ENCODE results near the gene NAXD.
"Not testable (repeated sequence)": the region's sequence is repeated elsewhere in the genome, so short reads cannot be mapped to it uniquely, and the experiment has no call there.

The NAXD gene

GRCh38 chr13:110628952-110629701 is 13.8 kb downstream of the NAXD start:
- no peak for DNase-seq

GRCh38 chr13:110629735-110630134 is 14.4 kb downstream of the NAXD start:
- DNase-seq = no peak

GRCh38 chr13:110630566-110631119 is 15.3 kb downstream of the NAXD start:
- DNase-seq = no peak

- not testable (repeated sequence) for DNase-seq
Measured at GRCh38 chr13:110632255-110632654, 16.9 kb downstream of the NAXD start.

DNA sequence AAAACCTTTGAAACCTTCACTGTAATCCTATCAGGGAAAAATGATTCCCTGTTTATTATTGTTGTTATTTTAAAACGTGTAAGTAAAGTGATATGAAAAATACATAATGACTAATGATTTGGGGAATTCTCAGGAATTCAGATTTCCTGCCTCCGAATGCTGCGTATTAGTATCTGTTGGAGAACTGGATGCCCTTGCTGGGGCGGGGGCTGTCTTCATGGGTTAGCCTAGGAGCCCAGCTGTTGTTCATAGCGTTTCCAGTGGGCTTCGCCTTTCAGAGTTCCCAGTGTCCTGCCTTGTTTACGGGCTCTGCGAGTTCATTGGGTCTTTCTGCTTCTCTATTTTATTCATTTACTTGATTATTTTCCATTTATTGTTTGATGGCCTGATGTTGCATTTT is 18.4 kb downstream of the NAXD start:
- no peak for DNase-seq

- peak; percentile 90 for DNase-seq
Measured at GRCh38 chr13:110634558-110634957, 19.2 kb downstream of the NAXD start.

DNA sequence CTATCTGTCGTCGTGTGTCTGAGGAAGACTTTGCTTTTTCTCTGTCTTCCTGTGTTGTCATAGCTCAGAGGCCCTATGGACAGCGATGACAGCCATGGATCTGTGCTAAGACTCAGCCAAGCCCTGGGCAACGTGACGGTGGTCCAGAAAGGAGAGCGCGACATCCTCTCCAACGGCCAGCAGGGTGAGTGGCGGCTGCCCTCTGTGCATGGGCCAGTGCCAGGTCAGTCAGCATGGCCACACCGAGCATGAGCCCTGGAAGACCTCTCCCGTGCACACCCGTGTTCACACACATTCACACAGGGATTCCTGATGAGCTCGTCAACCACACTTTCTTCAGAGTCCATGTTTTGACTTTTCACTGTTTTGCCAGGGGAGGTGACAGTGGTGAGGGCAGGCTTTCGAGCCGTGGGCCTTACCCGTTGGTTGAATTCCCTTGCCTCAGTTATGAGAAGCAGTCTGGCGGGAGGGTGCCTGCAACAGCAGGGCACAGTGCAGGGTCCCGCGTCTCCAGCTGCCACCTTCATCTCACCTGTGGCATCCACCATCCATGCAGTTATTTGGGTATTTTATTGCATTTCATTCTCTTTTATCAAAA is 20.2 kb downstream of the NAXD start:
- DNase-seq = no peak

- DNase-seq = no peak
Measured at GRCh38 chr13:110636053-110636475, 20.7 kb downstream of the NAXD start.

DNA sequence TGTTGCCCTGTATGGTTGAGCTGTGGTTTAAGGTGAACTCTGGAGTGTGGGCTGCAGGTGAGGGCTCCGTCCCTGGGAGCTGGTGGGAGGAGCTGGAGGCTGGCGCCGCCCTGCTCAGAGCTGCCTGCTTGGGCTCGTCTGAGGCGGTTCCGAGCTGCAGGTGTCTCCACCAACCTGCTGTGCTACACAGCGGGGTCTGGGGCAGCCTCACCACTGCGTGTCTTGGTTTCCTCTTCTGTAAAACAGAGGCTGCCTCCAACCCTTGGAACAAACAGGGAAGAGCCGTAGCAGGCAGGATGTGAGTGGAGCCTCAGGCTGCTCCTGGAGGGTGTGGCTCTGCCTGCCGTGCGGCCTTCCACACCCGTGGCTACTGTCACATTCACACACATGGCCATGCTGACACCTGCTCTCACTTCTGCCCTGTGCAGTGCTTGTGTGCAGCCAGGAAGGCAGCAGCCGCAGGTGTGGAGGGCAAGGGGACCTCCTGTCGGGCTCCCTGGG is 21.4 kb downstream of the NAXD start:
- DNase-seq = no peak

DNA sequence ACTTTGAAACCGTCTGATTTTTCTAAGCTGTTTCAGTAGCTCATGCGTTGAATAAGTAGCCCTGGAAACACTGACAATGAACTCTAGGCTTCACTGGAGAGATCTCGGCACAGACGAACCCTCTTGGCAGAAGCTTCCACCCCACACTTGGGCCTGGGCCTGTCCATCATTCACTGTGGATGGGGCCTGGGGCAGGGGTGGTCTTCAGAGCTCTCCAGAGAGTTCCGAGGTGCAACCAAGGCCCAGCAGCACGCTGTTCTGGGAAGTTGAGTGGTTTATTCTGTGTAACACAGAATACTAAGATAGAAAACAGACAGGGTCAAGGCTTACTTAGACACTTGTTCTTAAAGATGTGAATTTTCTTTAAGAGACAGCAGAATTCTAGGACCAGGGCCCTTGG is 21.9 kb downstream of the NAXD start:
- DNase-seq = no peak

DNA sequence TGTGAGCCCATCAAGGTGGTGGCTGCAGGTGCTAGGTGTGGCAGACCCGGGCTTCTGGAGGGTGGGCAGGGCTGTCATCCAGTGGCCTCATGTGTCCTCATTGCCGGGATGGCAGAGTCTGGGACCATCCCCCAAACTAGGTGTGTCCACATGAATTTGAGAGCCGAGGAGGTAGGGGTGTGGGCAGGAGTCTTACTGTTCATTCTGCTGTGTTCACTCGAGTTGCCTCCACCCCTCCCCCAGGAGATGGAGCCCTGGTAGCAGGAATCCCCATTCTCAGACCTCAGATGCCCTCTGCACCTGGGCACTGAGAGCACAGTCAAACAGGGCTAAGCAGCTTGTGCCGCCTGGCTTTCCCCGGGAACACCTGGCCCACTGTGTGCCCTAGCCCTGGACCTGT is 22.4 kb downstream of the NAXD start:
- DNase-seq = no peak

GRCh38 chr13:110638257-110638656 is 22.9 kb downstream of the NAXD start:
- no peak for DNase-seq

DNA sequence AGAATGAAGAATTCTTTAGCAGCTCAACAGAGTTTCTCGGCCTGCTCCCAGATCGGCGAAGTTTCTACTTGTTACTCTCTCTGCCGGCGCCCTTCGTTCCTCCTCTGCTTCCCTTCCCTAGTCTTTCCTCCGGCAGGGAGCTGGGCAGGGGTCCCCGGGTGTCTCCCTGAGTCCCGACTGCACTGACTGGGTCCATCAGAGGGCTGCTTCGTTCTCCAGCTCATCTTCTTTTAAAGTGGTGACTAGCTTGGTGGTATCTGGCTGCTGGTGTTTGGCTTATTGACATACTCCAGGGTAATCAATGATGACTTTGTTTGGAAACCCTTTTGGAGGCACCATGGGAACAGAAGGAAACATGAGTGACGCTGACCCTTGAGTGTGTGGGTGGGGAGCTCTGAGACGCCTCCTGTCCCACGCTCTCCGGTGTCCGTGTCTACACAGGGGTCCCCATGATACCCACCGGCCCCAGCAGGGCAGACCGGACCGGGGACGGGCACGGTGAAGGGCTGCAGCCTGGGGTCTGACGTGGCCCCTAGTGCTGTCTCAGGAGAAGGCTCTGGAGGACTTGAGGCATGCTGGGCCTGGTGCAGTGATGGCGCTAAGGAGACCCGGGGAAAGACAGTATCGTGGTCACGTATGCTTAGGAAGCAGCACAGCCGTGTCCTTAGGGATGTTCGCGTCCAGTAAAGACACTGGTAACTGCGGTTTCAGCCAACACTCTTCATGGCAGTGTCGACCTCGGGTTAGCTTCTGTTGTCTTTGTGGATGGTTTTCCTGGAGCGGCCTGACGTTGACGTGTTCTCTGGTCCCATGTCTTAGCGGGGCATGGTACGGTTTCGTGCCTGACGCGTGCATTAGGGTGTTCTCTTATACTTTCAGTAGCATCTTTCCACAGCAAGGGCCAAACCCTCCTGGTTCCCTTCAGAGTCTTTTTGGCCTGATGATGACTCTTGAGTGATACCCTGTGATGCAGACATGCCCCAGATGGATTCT is 23.8 kb downstream of the NAXD start:
- DNase-seq = no peak

DNA sequence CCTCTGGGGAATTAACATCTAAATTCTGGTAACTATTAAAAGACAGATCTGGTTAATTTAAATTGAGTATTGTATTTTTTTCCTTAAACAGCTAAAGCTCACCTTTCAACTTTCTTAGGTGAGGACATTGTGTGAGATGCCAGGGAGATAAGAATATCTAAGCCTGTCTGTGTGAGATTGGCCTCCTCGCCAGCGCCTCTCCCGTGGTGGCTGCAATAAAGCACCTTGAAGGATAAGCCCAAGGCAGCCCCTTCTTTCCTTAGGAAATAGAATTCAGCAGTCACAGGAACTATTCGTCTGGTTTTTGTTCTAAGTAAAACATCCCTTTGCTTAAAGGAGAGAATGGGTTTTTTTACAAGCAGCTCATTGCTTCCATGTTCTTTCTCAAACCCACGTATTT is 24.6 kb downstream of the NAXD start:
- DNase-seq = no peak

- no peak for DNase-seq
Measured at GRCh38 chr13:110640591-110641029, 25.3 kb downstream of the NAXD start.

GRCh38 chr13:110641055-110642015 is 26.0 kb downstream of the NAXD start:
- DNase-seq = no peak

DNA sequence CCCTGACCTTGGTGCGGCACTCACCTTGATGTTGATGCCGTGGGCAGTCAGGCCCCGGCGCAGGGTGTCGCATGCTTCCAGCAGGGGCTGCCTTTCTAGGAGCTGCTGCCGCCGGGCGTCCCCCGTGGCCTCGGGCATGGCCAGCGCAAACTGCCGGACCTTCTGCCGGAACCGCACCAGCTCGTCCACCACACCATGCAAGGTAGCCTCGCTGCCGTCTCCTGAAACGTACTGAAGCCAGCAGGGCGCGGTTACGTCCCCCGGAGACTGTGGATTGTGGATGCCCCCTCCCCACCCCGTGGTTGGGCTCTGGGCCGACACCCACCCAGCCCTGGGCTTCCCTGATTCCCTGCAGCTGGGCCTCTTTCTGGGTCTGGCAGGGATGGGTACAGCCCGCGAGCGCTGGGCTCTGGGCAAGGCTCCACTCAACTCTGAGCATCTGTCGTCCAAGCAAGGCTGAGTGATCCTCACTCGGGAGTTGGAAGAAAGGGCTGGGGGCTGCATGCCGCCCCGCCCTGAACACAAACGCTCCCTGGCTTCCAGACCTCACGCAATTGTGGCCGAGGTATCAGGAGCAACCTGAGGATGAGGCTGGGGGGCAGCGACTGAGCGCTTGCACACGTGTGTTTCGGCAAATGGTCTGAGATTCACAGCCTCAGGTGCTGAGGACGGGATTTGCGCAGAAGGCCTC is 27.1 kb downstream of the NAXD start:
- DNase-seq = no peak

DNA sequence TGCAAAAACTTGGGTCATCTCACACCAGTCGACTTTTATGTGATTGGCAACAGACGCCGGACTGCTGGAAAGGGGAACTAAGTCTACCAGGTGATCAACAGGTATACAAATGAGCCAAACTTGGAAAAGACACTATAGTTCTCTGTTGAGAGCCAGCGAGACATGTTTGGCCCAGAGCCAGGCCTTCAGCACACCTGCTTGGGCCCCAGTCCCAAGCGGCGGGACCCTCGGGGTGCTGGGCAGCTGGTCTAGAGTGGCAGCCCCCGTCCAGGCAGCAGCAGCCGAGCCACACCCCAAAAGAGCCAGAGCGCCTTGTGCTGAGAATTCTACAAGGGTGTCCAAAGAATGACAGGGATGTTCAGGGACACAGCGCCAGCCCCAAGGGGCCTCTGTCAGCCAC is 28.0 kb downstream of the NAXD start:
- no peak for DNase-seq

DNA sequence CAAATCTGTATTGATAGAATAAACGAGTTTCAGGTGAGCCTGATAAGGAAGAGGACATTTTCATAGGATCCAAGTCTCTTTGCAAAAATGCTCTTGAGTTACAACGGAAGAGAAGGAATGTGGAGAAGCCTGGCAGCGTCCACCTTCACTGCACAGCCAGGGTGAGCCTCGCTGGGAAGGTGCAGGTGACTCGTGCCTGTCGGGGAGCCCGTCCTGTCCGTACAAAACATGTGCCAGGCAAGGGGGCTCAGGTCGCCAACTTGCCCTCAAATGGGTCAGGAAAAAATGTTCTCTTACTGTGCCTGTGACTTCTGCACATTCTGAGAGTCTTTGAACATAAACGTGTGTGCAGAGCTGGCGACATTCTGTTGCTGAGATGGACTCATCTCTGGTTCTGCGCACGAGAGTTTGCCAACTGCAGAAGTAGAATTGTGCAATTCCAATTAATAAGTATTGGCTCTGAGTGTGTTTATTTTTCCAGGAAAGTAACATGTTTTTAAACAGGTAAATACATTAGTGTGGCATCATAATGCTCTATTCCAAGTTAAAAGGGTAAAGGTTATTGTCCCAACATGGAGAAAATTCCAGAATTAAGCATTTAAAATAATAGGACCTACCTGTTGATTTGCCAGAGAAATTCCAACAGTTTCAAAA is 28.6 kb downstream of the NAXD start:
- no peak for DNase-seq

DNA sequence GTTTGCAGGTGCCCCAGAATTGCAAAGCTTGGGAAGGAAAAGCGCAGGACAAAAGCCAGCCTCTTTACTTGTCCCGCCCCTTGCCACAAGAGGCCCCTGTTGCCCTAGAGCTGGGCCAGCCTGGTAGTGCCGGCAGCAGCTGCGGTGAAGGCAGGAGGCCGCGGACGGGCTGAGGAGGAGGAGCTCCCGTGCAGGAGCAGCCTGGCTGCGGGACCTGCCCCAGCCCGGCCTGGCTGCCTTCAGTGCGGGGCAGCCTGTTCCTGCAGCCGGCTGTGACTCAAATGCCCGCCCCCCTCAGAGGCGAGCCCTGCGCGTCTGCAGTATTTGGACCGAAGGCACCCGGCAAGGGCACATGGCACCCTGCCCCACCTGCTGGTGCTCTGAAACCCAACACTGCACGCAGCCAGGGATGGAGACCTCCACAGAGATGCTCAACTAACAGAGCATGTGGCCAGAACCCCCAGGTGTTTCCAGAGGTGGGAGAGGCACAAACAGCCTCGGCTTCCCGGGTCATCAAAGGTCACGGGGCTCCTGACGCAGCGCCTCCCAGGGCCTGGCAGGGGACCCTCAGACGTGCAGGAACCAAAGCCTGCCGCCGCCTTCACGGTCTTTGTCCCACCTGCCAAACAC is 29.7 kb downstream of the NAXD start:
- DNase-seq = peak; percentile 28

All from EL (cell line).